HG02884 (cell line): ENCODE results near the gene UBE2H.

Experiments
- ATAC-seq: cut with Tn5 transposase; IDR thresholded peaks from one replicate; pipeline ENCODE4 v1.9.1; 2021; ENCODE audit warnings: mild to moderate bottlenecking, moderate library complexity; ENCODE audit not compliant: unreplicated experiment

UBE2H gene

DNA sequence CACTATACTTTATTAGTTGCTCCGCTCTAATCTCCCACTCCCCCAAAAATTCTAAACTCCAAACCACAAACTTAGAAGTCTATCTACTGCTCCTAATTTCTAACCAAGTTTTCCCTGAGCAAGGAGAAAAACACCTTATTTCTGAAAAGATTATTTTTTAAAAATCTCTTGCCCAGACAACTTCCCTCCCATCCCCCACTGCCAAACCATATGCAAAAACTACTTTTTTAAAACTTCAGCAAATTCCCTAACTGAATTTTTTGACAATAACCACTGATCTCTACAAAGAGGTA is 1.9 kb downstream of the UBE2H start:
- no peak for ATAC-seq

DNA sequence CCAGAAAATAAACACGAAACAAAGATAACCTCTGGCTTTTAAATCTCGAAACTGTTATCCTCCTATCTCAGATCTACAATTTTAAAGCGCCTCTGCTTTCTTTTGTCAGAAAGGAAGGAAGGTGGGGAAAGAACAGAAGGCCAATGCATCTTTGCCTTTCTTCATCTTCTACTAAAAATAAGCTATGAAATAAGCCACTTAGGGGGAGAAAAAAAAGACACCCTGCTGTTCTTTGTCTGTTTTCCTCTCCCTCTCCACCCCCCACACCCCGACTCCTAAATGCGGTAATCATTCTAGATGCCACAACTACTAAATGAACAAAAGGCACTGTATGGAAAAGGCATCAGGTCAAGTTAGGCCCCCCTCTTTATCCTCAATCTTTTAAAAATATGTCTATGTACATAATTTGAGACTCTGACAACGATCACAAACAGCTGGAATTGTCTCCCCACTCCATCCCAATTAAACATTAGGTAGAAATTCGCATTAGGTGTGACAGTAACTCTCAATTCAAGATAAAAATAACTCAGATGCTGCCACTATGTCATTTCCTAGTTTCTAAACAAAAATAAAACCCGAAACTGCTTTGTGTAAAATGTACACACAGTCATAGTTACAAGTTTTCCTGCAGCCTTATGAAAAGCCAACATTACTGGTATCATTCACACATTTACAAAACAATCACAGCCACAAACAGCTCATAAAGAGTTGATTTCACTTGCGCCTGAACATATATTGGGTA is 2.4 kb downstream of the UBE2H start:
- no peak for ATAC-seq

DNA sequence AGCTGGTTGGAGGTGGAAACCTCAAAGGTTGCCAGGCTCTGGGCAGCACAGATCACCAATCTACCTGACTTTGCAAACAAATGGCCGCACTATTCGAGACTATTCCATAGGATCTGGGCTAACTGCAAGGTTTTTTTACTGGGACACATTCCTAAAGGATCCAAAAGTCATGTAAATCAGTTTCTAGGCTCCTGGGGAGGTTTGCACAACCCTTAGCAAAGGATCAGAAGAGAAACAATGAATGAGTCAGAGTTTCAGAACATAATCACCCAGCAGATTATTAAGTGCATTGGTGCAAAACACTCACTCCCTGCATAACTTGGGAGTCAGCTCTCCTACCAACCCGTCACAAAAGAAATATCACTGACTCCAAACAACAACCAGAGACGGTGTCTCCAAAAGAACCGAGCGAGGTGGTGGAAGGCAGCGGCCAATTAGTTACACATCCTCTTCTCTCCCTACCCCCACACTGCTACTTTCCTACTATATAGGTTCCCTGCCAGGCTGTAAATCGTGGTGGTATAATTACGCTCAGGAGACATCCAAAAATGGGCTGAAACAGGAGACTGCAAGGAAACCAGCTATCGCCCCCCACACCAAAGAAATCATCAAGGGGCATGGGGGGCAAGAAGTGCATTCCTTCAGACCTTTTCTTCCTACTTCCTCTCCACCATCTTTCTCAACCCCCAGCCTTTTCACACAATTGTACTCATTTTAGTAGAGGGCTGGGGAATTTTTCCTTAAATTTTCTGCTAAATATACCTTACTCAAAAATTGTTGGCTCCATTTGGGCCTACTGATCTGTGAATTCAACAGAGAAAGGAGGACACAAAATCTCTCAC is 3.2 kb downstream of the UBE2H start:
- peak; percentile 41 for ATAC-seq

DNA sequence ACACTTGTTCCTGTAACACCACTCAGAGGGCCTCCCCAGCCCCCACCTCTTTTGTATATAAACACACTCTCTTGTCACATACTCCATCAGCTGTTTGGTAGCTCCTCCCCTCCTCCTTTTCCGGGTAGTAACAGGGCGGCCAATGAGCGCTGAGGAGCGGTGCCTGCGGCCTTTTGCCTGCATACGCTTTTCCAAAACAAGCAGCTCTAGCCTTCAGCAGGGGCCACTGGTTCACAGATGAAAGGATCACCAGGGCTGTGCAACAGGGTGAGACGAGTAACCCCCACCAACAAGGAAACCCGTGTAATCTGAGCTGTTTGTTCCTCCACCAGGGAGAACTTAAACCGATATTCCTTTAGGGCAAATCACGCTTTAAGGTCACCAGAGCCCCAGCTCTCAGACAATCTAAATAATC is 3.9 kb downstream of the UBE2H start:
- peak; percentile 44 for ATAC-seq

DNA sequence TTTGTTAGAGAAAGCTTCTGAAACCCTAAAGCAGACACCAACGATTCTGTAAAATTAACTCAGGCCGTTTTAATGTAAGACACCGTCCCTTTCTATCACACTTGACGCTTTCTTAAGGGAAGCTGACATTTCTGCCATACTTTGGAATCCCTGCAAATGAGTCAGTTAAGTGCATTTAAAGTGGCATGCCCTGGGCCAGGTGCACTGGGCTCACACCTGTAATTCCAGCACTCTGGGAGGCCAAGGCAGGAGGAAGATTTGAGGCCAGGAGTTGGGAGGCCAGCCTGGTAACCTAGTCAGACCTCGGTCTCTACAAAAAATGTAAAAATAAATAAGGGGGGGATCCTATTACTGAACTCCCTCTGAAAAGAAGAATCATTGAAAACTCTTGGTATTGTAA is 4.4 kb downstream of the UBE2H start:
- ATAC-seq: no peak

DNA sequence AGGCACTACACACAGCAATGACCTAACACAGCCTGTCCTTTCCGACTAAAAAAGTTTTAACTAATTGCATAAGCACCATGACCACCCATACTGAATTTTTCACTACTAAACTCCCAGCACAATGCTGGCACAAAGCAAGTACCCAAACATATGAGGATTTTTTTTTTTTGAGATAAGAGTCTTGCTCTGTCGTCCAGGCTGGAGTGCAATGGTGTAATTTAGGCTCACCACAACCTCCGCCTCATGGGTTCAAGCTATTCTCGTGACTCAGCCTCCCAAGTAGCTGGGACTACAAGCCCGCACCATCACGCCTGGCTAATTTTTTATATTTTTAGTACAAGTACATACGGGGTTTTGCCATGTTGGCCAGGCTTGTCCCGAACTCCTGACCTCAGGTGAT is 5.1 kb downstream of the UBE2H start:
- ATAC-seq: no peak

DNA sequence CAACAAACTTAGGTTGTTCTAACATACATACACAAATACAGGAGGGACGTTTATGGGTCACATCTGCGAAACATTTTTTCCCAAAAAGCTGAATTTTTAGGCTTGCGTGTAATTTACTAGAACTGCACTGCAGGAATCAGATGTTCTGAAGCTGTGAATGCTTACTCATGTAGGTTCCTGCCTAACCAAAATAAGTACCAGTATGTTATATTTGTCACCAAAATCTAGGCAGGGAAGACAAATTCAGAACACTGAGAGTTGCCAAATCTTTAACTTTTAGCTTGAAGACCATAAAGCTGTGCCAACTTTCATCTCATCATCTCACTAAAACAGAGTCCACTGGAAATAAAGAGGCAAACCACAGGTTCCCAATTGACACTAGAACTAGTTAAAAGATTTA is 5.7 kb downstream of the UBE2H start:
- ATAC-seq: no peak

DNA sequence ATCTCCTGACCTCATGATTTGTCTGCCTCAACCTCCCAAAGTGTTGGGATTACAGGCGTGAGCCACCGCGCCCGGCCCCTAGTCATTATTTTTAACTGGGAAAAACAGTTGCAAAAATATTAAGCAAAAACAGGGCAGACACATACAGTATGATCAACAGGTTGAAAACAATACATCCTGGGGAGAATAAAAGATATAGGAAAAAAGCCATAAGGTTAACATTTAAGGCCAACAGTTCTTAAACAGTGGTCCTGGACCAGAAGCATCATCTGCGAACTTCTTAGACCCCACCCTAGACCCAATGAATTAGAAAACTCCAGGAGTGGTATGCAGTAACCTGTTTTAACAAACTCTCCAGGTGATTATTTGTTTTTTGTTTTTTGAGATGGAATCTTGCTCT is 6.5 kb downstream of the UBE2H start:
- no peak for ATAC-seq

DNA sequence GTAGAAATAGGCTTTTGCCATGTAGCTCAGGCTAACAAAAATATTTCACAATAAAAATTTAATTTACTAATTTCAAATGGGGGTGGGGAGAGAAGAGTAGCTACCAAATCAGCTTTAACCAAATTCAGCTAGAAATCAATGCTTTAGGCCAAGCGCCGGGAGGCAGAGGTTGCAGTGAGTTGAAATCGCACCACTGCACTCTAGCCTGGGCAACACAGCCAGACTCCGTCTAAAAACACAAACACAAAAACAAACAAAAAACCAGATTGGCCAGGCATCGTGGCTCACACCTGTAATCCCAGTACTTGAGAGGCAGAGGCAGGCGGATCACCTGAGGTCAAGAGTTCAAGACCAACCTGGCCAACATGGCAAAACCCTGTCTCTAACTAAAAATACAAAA is 9.4 kb downstream of the UBE2H start:
- no peak for ATAC-seq

DNA sequence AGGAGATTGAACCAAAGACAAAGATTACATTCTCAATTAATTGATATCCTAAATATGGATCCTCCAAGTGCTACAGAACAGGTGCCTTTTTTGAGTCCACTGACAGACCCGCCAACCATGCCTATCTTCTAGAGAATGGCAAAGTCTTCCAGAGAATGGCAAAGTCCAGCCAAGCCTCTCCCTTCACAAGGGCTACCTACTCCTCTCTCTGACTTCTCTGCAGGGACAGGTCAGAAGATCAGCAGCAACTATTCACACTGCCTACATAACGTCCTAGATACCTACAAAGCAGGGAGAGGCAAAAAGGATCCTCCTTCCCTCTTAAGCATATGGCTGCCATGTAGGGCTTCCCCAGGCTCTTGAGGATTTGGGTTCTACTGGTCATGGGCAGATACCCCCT is 12.4 kb downstream of the UBE2H start:
- no peak for ATAC-seq

DNA sequence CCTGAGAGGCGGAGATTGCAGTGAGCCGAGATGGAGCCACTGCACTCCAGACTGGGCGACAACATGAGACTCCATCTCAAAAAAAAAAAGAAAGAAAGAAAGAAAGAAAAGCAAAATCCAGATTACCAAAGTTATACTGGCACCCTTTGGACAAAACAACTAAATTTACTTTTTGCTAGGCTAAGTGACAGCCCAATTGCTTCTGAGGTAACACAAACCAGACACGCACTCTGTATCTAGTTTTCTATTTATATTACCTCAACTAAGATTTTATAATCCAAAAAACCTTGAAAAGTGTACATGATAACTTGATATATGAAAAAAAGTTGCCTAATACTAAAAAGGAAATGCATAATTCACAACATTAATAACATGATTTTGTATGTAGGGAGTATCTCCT is 12.9 kb downstream of the UBE2H start:
- ATAC-seq: no peak

DNA sequence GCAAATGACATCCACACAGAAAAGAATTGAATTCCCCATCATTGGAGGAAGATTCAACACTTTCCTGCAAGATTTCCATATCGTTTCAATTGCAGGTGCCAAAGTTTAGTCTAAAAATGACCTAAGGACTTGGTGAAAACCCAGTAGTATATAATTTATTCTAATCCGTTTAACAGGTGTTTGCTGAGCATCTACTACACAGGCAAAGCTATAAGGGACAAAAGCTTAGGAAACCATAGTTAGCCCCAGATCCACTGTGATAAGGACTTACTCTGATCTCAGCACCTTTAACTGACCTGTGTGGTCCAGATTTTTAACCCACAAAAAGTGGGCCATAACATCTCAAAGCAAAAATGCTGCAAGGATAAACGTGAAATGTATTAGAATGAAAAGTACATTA is 19.1 kb downstream of the UBE2H start:
- ATAC-seq: no peak

DNA sequence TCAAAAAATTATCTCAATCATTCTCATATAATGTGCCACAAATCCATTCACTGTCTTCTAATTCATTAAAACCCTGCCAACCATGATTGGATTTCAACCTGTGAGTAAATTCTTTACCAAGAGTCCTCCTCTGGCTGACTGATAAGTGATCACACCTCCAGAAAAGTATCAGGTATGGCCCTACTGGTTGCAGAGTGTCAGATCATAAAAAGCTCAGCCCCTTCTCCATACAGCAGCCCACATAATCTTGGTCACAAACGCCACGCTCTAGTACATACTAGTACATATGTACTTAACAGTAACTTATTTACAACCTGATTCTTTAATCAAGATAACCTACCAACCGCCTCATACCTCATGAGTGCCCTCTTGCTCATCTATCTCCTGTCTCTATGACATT is 26.1 kb downstream of the UBE2H start:
- no peak for ATAC-seq

DNA sequence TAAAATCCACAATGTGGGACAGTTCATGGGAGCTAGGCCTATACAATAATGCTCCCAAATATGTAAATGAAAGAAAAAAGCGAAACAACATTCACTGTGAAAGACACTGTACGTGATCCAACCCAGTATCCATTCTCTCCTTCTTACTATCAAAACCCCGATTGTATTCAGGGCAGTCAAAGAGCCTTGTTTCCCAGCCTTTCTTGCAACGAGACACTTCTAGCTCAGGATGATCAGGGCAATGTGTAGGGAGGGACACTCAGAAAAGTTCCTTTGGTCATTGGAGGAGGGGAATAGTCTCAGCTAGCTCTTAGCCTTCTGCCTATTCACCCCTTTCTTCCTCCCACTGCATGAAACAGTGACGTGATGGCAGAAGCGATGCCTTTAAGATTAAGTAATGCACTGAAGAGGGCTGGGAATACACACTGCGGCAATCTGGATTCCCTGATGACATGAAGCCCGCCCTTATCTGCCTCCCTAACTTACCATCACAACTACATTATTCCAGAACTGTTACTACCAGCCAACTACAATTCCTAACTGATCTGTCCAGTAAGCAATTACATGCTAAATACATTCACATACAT is 27.3 kb downstream of the UBE2H start:
- ATAC-seq: no peak

DNA sequence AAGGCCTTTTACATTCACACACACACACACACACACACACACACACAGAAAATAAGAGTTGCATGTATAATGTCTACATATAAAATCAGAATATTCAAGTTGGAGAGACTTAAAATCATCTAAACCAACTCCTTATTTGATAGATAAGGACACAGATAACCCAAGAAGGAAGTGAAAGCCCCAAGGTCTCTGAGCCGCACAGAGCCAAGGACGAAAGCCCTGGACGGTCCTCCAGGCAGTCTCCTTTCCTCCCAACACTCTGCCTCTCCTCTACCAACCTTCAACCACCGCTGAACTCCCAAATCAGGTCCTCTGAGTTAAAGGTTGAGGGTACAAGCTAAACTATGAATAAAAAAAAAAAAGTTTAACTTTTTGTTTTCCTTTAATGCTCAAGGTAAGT is 28.2 kb downstream of the UBE2H start:
- ATAC-seq: no peak

DNA sequence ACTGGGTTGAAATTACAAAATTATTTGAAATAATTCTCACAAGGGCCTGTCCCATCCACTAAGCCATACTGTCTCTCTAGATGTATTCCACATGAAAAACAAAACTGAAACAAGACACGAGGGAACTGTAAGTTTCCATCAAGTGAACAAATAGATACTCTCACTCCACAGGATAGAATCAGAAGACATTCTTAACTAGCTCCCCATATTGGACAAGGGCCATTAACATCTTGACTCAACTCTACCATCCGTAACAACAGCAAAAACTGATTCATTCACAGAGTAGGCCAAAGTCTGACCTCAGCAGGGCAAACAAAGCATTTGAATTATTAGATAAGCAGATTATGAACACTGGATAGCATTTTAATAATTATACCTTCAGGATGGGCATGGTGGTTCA is 29.1 kb downstream of the UBE2H start:
- ATAC-seq: no peak

DNA sequence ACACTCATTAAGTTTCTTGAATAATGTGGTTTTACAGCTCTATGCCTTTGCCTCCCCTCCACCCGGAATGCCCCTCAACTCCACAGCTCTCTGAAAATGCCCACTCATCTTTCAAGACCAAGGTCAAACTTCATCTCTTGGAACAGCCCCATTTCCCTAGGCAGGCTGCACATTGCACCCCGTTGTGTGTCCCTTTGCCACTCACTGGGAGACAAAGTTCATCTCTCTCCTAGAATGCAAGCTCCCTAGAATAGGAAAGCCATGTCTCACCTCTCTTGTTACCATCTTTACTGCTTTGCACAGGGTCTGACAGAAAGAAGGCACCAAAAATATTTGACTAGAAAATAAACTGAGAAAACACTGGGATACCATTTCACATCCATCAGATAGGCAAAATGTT is 33.3 kb downstream of the UBE2H start:
- ATAC-seq: no peak

DNA sequence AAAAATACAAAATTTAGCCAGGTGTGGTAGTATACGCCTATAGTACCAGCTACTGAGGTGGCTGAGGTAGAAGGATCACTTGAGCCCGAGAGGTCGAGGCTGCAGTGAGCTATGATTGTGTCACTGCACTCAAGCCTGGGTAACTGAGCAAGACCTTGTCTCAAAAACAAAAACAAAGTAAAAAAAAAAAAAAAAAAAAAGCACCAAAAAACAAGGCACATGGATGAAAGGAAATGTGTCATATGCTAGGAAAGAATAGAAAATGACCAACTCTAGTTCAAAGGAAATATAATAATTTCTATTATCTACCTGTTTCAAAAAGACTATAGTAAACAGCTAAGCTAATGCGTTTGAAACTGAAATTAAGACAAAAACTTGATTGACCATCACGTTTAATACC is 33.8 kb downstream of the UBE2H start:
- ATAC-seq: no peak

DNA sequence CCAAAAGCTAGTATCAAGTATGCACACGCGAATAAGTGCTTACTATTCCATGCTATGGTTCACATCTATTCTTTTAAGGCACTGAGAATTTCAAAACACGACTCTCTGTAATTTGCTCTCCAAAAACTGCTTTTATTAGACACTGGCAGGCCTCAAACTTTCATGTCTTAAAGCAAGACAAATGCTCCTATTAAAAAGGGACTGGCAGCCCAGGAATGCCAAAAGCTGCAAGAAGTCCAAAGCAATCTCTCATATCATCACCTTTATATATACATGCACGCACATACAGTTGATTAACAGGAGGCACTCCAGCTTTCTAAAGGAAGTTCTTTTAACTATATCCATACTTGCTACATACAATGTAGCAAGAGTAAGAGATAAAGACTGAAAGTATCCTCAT is 34.8 kb downstream of the UBE2H start:
- no peak for ATAC-seq

DNA sequence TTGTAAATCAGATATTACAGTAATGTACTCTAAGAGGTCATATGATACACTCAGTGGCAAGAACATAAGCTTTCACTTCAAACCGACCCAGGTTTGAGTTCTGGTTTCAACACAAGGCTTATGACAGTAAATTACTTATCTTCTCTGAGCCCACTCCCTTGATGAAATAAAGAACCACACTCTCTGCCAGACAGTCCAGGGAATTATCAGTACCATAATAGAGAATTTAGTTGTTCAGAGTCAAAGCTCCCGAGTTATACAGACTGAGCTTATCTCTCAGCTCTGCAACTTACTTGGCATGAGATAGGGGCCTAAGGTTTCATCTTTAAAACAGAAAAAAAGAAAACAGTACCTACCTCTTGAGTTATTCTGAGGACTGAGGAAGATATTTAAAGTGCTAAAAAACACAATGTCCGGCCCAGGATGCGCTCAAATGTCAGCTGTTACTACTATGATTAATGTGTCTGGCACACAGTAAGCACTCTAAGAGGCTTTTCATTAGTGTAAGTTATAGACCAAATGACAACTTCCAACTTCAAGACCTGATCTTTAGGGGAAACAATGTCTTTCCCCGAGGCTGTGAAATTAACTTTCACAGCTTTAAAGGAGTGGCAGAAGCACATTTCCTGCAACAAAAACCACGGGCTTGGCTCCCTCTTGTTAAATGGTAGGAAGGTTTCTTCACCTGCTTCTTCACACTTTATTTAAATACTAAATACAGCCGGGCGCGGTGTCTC is 38.1 kb downstream of the UBE2H start:
- ATAC-seq: no peak

DNA sequence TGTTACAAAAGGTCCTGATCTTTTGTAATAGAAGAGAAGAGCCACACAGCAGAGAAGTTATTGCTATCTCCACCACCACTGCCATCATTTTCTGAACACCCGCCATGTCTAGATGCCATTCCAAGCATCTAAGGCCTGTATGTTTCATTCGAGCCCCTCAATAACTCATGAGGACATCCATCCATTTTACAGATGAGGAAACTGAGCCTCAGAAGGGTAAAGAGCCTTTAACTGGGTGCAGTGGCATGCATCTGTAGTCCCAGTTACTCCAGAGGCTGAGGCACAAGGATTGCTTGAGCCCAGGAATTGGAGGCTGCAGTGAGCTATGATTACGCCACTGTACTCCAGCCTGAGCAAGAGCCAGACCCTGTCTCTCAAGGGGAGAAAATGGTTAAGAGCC is 39.3 kb downstream of the UBE2H start:
- no peak for ATAC-seq

DNA sequence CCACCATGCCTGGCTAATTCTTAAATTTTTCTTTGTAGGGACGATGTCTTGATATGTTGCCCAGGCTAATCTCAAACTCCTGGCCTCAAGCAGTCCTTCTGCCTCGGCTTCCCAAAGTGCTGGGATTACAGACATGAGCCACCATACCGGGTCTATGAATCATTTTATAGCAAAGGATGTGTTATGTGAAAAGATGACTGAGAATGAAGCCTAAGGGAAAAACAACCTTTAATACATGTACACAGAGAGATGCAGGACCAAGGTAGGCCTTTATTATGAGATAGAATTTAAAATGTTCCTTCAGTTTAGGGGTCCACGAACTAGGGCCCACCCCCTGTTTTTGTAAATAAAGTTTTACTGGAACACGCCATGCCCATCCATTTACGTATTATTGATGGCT is 41.0 kb downstream of the UBE2H start:
- ATAC-seq: no peak
